HG02885 (cell line): ENCODE results near the gene MAT1A.
A peak's percentile ranks its signal among the peaks of the same experiment; 100 is the strongest.
"Not testable (repeated sequence)": the region's sequence is repeated elsewhere in the genome, so short reads cannot be mapped to it uniquely, and the experiment has no call there.

Source experiments
- ATAC-seq: cut with Tn5 transposase; IDR thresholded peaks from one replicate; pipeline ENCODE4 v1.9.1; 2021; ENCODE audit warnings: mild to moderate bottlenecking; ENCODE audit not compliant: unreplicated experiment, poor library complexity

The MAT1A gene

DNA sequence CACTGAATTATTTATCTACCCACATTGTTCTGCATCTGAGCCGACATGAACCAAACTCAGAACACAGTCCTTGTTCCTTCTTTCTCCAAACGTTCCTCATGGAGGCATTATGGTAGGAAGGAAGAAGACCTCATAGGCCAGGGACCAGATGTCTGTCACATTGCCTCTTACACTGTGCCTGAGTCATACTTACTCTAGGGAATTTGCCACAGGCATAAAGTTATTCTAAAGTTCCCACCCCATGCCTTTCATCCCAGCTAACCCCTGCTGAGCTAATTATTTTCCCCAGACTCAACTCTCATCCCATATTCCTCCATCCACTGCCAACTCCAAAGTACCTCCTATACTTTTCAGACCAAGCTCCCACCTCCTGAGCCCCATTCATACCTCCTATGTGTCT is 21.2 kb downstream of the MAT1A start:
- no peak for ATAC-seq

DNA sequence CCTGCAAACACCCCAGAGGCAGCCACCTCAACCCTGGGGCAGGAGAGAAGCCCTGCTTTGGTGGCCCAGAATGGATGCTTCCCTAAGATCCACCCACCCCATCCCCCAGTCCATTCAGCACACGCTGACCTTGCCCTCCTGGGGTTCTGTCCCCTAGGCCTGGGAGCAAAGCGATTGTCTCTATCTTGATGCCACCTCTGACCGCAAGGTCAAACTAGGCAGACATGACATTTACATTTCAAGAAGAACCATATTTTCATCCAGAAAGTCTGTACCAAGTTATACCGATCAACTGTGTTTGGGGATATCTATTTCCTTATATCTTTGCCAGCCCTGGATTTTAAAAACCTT is 23.0 kb downstream of the MAT1A start:
- ATAC-seq, result no peak

DNA sequence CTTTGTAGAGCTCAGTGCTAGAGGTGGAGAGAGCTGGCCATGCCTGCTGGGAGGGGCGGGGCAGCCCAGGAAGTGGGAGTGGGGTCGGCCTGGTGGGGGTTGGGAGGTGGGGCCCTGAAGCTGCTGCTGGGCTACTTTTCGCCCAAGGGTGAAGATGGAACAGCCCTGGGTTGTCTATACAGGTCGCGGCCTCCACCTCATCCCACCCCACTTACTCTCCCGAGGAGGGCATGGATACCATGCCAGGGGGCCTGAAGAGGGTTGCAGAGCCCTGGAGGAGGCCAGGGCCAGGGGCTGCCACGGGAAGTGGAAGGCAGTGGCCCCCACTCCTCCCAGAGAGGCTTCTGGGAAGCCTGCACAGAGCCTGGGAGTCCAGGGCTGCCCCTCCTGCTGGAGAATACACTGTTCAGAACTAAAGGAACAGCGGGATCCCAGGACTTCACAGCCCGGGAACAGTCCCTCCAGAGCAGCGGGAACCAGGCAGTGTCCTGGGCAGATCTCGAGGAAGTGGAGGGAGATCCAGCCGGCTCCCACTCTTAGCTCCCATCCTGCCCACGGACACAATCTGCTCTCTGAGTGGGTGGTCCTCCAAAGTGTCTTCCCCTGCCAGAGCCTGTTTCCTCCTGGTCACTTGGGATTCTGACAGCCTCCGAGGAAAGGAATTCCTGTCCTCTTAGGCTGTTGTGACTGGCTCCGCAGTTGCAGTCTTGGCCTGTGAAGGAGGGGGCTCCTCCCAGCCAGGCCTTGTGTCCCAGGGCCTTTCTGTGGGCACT is 23.5 kb downstream of the MAT1A start:
- ATAC-seq, result no peak

DNA sequence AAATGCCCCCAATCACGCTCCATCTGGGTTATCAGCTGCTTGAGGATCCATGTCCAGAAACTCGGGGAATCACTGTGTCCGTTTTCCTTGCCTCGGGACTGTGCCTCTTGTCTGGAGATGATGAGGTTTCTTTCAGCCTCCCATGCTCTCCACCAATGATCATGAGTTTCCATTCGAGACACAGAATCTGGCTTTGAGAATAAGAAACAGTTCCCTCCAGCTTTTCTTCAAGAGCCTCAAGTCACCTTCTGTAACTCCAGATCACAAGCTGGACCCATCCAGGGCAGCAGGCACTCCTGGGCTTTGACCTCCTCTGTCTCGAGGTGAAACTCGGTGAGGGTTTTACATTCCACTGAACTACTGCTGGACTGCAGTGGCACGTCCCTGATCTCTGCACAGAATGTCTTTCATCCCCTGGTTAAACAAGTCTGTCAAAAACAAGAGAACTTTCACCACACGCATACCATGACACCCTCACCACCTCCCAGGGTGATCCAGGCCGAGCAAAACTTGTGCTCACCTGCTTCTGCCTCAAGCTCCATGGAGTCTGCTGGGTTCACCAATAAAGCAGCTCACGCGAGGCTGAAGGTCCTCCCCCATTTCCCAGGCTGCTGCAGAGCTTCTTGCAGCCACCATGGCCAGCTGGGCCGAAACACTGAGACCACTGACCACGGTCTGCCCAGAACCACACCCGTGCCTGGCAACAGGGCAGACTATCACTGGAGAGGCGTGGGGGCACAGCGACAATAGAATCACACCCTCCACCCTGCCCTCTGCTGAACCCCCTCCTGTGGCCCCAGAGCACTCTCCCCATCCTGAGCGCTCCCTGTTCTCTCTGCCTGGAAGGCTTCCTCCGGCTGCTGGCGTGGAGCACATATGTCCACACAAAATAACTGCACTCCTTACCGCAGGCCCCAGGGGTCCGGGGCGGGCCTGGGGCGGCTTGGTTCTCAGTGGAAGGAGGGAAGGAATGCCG is 25.1 kb downstream of the MAT1A start:
- ATAC-seq, result no peak

DNA sequence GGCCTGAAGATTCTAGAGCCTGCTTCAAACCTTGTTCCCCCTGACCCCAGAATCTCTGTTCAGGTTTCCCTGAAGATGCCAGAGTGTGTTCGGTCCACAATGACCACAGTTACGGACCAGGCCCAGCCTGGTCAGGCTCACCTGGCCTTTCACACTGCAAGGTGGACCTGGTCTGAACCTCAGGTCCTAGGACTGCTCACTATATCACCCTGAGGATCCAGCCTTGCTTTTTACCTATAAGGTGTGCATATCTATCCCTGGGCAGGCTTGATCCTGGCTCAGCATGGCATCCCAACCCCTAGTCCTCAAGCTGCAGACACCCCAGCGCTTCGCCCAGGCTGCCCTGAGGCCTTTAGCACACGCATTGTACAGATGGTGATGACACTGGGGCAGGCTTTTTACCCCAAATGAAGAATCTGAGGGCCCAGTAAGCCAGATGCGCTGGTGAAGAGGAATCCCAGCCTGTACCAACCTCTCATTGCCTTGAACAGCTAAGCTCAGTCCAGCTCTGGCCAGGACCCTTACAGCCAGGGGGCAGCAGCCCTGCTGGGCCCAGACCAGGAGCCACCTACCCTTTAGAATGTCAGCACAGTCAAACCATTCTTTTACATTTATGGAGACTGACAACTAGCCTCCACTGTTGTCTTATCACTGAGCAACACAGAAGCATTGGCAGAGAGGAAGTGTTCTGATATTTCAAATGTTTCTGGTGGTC is 28.0 kb downstream of the MAT1A start:
- no peak for ATAC-seq

DNA sequence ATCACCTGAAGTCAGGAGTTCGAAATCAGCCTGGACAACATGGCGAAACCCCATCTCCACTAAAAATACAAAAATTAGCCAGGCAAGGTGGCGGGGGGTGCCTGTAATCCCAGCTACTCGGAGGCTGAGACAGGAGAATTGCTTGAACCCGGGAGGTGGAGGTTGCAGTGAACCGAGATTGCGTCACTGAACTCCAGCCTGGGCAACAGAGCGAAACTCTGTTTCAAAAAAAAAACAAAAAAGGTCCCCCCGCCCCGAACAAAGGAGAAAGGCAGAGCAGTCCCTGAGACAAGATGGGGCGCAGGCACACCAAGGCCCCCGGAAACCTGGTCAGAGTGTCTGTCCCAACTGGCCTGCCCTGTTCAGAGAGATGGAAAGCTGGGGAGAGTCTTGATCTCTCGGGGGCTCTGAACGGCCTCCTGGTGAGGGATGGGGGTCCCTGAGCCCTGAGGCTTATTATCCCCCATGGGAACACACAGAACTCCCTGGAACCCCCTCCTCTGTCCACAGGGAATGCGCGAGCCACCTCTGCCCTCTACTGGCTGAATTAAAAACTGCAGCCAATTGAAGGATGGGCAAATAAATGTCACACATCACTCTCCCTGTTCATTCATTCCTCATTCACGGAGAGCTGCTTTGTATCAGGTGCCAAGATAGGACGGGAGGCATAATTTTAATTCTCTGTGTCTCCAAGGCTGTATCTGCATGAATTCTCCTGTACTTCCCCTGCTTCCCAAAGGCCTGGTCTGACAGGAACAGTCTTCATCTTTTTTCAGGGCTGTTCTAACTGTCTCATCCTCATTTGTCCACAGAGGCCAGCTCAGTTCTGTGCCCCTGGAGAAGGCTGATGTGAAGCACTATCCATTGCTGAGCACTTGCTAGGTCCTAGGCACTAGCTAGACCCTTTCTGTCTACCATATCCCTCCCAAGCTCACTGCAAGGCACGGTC is 28.9 kb downstream of the MAT1A start:
- ATAC-seq, result peak; percentile 60

DNA sequence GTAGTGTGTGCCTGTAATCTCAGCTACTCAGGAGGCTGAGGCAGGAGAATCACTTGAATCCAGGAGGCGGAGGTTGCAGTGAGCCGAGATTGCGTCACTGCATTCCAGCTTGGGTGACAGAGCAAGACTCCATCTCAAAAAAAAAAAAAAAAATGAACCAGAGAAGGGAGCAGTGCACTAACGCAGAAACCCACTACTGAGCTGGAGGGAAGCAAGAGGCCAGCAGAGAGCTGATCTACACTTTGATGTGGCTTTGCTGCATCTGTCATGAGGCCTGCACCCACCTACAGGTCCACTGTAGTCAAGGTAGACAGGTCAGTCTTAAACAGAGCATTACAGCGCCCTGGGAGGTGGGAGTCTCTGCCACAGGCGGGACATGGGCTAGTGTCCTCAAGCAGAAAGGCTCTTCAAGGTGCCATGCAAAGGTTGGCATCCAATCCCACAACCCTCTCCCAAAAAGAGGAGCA is 30.0 kb downstream of the MAT1A start:
- no peak for ATAC-seq

DNA sequence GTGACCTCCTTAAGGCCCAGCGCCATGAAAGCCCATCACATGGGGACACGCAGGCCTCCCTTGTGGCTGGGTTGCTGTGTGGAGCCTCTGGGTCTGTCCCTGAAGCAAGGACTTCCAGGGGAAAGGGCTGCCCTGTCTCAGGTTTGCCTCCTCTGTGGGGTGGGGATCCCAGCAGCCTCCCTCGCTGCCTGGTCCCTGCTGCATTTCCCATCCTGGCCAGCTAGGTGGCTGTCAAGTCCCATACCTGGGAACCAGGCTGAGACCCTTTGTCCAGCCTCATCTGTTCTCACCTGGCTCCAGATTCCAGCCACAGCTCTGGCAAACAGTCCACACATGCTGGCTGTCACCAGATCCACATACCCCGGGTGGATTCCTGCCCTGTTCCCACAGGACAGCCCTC is 32.7 kb downstream of the MAT1A start:
- peak; percentile 34 for ATAC-seq

DNA sequence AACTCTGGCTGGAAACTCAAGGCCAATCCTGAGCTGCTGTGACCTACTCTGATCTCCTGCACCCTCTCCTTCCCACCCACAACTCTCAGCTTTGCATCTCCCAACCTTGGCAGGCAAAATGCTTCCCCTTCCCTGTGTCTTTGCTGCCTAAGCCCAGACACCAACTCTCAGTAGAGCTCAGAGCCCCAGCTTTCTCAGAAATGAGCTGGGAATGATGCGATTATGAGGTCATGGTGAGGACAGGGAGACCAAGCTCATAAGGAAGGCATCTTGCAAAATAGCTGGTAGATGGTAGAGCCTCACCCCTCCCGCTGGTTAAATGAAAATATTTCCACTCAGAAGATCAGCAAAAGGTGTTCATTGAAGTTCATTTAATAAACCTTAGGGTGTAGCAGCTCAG is 34.7 kb downstream of the MAT1A start:
- ATAC-seq, result not testable (repeated sequence)

DNA sequence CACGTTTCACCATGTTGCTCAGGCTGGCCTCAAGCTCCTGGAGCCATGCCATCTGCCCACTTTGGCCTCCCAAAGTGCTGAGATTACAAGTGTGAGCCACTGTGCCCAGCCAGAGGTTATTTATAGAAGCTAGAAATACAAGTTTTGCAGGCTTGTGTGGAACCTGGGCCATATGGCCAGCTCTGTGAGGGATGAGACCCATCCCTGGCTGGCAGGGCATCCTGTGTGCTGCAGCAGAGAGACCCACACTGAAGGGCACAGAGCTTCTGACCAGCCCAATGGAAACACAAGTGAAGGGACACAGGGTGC is 35.5 kb downstream of the MAT1A start:
- not testable (repeated sequence) for ATAC-seq

DNA sequence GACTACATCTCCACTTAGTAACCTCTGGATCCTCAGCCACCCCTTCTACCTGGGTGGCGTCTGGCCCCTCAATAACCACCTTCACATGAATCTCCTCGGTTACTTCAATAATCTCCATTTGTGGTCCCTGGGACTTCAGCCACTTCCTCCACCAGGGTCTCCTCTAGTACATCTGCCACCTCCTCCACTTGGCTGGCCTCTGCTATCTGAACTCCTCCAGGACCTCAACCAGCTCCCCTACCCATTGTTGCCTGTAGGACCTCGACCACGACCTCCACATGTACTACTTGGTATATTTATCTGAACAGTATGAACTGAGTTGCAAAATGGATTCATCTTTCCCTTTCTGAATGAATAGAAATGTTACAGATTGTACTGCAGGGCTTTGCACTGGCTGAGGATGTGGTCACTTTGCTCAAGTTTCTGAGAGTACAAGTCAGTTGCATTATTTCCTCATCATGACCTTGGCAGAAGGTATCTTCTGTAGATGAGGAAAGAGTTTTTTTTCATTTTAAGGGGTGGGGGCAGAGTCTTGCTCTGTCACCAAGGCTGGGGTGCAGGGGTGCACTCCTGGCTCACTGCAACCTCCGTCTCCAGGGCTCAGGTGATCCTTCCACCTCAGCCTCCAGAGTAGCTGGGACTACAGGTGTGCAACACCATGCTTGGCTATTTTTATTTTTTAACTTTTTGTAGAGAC is 36.0 kb downstream of the MAT1A start:
- peak; percentile 79 for ATAC-seq

DNA sequence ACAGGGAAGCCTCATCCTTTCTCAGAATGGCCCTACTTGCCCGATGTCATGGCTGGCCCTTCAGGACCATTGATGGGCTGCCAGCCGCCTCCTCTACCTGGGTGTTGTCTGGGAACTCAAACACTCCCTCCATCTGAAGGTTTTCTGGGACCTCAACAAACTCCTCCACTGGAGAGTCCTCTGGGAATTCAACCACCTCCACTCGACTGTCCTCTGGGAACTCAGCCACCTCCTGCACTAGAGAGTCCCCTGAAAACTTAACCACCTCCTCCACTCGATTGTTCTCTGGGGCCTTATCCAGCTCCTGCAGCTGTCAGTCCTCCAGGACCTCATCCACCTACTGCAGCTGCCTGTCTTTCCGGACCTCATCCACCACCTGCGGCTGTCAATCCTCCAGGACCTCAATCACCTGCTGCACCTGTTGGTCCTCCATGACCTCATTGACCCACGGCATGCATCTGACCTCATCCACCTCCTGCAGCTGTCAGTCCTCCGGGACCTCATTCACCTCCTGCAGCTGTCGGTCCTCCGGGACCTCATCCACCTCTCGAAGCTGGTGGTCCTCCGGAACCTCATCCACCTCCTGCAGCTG is 37.1 kb downstream of the MAT1A start:
- no peak for ATAC-seq

DNA sequence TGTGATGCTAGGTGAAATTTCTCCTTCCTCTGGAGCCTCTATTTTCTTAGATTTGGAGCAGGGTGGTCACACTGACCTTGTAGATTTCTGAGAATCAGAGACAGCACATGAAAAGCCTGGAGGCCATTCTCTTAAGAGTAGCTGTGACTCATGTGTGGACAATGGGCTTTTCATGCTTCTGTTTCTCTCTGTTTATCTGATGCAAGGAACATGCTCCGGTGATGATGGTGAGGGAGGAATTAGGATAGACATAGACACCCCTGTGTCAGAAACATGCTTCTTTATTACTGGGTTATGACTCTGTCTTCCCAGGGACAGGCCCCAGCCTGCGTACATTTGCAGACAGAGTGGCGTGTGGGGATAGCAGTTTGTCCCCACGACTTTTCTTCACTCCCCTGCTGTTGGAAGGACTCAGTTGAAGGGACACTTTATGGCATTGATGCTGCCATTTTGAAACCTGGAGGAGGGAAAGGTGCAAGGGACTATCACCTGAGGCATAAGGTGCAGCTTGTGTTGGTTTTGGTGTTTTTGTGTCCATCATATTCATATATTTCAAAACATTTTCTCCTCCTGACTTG is 37.7 kb downstream of the MAT1A start:
- not testable (repeated sequence) for ATAC-seq

DNA sequence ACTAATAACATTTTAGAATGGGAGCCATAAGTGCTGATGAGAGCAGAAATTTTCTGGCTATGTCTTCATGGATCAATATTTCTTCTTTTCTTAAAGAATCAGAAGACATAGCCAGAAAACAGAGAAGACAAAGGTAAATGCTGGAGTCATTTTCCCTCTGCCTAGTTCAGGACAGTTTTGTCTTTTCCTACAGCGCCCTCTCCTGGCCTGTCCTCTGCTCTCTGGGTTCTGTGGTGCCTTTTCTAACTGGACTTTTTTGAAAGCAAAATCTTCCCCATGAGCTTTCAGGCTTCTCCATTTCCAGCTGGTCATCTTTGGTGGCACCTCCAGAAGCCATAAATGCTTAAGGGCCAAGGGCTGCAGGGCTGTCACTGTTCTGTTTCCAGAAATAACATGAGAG is 39.1 kb downstream of the MAT1A start:
- not testable (repeated sequence) for ATAC-seq

DNA sequence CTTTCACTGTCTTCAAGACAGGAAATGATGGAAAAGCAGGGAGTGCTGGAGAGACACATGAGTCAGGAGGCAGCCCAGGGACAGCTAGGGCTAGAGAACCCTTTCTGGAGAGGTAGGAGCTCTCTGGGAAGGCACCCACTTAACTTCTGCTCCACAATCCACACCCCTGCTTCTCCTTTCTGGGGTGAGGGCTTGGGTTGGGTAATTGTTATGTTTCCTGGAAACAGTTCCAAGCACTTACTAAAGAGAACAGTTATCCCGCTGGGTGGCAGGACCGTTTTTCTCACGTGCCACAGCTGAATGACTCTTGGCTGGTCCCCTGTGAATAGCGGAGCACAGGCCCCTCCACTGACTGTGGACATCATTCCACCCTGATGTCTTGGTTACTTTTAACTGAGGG is 39.6 kb downstream of the MAT1A start:
- not testable (repeated sequence) for ATAC-seq

DNA sequence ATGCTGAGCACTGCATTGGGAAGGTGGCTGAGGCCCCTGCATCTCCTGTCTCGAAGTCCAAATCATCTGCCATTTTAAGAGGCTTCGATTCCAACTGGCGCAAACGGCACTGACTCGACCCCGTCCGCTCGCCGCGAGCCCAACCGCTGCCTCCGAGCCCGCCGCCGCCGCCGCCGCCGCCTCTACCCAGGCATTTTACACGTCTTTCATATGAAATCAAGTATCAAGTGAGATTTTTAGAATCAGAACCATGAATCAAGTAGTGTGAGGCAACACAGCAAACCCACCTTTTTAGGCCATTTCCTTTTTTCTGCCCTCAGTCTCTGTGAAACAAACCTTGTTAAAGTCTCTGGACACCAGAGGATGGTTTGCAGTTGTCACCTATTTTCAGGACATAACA is 41.8 kb downstream of the MAT1A start:
- ATAC-seq, result not testable (repeated sequence)

DNA sequence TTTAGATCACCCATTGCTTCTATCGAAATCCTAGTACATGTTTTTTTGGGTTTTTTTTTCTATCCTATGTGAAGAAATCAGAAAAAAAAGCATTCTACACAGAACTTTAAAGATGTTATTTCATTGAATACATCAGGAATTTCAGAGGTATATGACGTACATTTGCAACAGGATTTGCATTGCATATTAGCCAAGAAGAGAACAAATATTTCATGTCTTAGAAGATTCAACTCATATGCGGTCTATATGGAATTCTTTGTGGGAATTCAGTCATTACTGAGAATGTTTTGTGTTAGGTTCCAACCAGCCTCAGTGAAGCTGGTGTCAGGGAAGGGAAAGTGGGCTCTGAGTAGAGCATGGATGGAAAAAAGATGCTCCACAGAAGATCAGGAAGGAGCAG is 45.1 kb downstream of the MAT1A start:
- ATAC-seq, result not testable (repeated sequence)

DNA sequence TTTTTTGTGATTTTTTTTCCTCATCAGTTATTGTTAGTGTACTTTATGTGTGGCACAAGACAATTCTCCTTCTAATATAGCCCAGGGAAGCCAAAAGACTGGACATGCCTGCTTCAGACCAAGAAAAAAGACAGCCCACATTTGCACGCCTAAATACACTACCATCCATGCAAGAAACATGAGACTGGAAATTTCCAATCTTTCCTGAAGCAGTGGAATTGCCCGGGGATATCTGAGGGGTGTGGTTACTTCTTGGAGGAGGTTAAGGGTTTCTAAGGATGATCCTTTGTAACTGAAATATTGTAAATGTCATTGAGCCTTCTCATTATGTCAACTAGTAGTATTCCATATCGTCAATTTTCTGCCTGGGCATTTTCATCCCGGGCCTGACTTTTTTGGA is 47.1 kb downstream of the MAT1A start:
- not testable (repeated sequence) for ATAC-seq
